ENCODE data around the gene PLEKHO1.
"Not testable (repeated sequence)": the region's sequence is repeated elsewhere in the genome, so short reads cannot be mapped to it uniquely, and the experiment has no call there.

The PLEKHO1 gene, protein sequence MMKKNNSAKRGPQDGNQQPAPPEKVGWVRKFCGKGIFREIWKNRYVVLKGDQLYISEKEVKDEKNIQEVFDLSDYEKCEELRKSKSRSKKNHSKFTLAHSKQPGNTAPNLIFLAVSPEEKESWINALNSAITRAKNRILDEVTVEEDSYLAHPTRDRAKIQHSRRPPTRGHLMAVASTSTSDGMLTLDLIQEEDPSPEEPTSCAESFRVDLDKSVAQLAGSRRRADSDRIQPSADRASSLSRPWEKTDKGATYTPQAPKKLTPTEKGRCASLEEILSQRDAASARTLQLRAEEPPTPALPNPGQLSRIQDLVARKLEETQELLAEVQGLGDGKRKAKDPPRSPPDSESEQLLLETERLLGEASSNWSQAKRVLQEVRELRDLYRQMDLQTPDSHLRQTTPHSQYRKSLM

GRCh38 chr1:150149271-150150132, at the start of gene PLEKHO1:
PLEKHO1 (plus strand) TSS chr1:150149916; CDS start chr1:150150258, 342 bp downstream.
- DNase-seq, result peak; percentile 86

DNA sequence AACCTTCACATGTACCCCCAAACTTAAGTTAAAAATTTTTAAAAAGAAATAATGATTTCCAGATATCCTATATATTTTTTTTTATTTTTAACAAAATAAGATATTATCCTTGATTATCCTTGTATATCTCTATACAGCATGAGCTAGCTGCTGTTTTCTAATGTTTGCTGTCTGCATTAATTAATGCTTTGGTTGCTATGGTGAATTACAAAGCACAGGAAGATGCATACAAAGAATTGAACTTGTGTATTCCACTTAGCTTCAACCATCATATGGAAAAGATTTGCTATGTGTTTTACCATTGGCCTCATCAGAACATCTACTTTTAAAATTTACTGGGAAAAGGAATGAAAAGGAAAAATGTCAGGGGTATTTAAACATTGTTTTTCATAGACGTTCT, 46.7 kb upstream of the PLEKHO1 start:
- no peak for DNase-seq

DNA sequence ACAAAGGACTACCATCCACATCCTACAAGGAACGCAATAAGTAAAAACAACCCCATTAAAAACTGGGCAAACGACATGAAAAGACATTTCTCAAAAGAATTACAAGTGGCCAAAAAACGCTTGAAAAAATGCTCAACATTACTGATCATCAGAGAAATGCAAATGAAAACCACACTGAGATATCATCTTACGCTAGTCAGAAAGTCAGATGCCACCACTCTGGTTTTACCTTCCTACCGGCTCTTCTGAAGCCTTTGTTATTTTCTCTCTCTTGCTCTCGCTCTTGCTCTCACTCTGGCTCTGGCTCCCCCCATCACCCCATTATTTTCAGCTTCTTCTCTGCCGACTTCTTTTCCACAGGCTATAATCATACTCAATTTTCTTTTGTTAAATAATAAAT, 43.4 kb upstream of the PLEKHO1 start:
- no peak for DNase-seq

DNA sequence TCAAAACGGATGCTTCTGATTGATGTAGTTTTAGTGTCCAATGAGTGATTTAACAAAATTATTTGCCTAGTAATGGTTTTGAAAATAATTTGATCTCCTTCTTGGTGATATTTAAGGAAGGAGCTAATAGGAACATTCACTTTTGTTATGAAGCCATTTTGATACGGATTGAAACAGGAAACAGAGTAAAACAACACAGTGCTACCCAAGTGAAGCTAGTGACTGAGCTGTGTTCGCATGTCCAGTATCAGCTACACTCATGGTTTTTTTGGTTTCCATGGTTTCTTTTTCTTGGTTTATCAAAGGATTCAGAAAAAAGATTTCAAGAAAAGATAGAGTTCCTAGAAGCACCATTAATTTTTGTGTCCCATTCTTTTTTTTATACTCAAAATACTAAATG, 40.1 kb upstream of the PLEKHO1 start:
- DNase-seq, result no peak

- DNase-seq, result no peak
Observed at GRCh38 chr1:150110116-150110515, 39.6 kb upstream of the PLEKHO1 start.

DNA sequence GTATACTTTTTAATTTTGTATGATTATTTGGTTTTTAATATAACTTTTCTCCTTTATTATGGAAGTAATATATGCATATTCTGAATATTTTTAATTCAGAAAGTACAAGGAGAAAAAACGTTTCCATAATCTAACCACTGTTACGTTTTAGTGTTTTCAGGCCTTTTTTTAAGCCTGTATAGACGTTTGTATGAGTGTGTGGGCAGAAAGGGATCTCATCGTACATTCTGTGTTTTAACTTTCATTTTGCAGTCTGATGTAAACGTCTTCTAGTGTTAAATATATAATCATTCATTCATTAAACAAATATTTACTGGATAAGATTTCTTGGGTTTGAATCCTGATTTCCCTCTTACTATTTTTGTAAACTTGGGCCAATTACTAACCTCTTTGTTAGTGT, 38.0 kb upstream of the PLEKHO1 start:
- no peak for DNase-seq

- no peak for DNase-seq
Observed at GRCh38 chr1:150115121-150115520, 34.6 kb upstream of the PLEKHO1 start.

- DNase-seq, result no peak
Observed at GRCh38 chr1:150118716-150119115, 31.0 kb upstream of the PLEKHO1 start.

GRCh38 chr1:150121236-150121862, 28.4 kb upstream of the PLEKHO1 start:
- DNase-seq, result no peak

GRCh38 chr1:150126811-150127210, 22.9 kb upstream of the PLEKHO1 start:
- no peak for DNase-seq

GRCh38 chr1:150127464-150127863, 22.3 kb upstream of the PLEKHO1 start:
- no peak for DNase-seq

DNA sequence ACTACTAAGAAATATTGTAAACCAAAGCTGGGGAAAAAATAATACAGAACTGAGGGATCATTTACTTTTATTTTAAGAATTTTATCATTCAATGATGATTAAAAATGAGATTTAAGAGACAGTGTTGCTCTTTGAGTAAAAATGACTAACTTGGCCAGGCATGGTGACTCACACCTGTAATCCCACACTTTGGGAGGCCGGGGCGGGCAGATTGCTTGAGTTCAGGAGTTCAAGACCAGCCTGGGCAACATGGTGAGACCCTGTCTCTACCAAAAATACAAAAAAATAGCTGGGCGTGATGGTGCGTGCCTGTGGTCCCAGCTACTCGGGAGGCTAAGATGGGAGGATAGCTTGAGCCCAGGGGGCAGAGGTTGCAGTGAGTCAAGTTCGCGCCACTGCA, 21.8 kb upstream of the PLEKHO1 start:
- DNase-seq, result no peak

DNA sequence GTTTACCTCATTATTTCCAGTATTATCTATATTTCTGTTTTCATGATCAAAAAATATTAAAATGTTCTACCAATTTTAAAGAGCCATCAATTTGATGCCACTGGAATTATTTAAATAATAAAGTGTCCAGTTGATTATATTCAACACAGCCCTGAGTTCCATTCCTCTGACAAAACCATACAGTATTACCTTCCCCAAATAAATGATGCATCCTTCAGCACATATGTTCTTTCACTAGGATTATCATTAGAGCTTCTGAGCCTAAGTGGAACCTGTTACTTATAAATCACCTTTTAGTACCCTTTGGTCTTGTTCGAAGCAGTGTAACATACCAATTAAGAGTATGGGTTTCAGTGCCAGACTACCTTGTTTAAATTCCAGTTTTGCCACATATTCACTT, 17.3 kb upstream of the PLEKHO1 start:
- no peak for DNase-seq

DNA sequence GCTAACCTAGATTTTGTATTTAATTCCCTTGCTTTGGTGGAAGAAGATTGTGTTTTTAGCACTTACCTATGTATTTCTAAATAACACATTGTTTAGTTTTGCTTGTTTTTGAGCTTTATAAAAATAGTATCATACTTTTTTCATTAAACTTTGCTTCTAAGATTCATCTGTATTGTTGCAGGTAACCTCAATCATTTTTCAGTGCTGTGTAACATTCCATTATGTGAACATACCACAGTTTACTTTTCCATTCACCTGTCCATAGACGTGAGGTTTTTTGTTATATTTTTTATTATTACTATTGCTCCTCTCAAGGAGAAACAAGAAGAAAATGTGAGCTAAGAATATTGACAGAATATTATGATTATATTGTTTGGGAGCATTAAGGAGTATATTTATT, 15.2 kb upstream of the PLEKHO1 start:
- no peak for DNase-seq

DNA sequence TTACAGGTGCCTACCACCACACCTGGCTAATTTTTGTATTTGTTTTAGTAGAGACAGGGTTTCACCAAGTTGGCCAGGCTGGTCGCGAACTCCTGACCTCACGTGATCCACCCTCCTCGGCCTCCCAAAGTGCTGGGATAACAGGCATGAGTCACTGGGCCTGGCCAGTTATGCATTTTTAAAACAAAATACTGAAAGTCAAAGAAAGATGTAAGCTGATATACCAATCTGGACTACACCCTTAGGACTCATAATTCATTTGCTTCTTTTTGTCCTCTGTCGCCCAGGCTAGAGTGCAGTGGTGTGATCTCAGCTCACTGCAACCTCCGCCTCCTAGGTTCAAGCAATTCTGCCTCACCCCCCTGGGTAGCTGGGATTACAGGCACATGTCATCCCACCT, 14.3 kb upstream of the PLEKHO1 start:
- not testable (repeated sequence) for DNase-seq

- DNase-seq, result no peak
Observed at GRCh38 chr1:150138044-150138443, 11.7 kb upstream of the PLEKHO1 start.

GRCh38 chr1:150141452-150141851, 8.3 kb upstream of the PLEKHO1 start:
- DNase-seq, result no peak

DNA sequence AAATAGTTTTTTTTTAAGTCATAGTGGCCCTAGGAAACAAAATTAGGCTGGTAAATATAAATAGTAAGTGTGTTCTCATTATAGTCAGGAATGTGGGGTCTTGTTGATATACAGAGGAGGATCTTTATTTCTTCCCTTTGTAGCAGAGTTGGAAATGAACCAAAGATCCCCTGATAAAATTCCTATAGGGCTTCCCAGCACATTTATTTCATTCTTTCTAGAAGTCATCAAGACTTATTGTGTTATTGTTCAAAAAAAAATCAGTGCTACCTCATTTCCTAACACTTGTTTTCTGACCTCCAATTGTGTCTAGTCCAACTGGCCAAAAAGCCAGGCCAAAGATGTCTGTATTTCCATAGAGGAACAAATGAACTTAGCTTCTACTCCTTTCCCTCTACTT, 7.6 kb upstream of the PLEKHO1 start:
- DNase-seq, result no peak

GRCh38 chr1:150144606-150145005, 5.1 kb upstream of the PLEKHO1 start:
- DNase-seq, result no peak

DNA sequence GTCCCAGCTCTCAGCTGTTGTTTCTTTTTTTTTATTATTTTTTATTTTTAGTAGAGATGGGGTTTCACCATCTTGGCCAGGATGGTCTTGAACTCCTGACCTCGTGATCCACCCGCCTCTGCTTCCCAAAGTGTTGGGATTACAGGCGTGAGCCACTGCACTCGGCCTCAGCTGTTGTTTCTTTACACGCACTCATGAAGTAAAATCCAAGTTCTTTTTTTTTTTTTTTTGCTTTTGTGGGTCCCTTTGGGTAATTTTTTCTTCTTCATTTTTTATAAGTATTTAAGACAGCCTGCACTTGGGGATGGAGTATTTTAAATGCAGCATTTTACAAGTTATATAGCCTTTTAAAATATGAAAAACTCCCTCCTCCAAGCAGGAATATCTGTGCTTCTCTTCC, 3.7 kb upstream of the PLEKHO1 start:
- DNase-seq, result not testable (repeated sequence)

DNA sequence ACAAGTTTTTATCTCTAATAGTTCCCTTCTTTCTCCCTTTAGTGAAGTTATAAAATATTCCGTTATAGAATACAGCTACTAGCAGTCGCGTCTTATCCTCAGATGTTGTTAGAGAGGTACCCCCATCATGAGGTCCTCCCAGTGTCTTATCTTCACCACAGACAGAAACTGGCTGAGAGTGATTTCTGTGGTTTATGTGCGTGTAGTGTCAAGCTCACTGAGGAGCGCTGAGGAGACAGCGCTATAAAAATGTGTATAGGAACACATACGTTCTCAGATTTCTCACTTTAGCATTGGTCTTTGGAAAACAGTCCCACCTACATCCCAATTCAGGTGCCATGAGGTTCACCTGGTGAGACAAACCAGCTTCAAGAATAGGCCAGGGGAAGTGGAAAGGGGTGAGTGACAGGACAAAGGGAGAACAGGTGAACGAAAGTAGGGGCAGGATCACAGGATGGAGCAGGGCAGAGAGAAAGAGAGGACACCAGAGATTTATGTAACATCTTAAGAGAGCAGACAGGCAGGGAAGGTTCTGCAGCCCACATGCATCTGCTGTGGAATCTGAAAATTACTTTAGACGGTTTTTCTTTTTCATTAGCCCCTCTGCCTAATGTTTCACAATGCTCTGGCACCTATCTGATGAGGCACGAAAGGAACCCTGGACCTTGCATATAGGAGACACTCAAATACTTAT, 2.7 kb upstream of the PLEKHO1 start:
- DNase-seq, result no peak

DNA sequence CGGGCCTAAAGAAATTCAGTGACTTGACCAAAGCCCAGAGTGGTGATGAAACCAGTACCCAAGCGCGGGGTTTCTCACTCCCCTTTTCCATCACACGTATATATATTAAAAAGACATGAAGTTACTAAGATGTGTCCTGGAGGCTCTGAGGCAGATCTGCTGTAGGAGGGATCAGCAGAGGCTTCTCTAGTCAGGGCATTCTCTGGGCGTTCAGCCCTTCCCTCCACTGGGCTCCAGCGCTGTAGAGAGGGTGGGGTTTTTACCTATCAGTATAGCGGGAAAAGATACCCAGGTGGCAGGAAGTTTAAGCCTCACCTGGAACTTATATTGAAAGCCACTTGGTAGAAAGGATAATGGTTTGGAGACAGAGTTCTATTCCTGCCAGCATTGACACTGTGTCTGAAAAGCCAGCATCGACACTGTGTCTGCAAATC, 862 bp upstream of the PLEKHO1 start:
- no peak for DNase-seq
